Nephron progenitor cell (in vitro differentiated cells): ENCODE data around the gene DDIT4.

Source experiments
- DNase-seq: peaks from one replicate; pipeline ENCODE4 v3.0.0; 2021
- H3K27ac Mint-ChIP-seq: 2 replicates; pipeline ENCODE4 v1.8.0; 2021; ENCODE audit warnings: mild to moderate bottlenecking, moderate library complexity, mixed read lengths
- H3K27me3 Mint-ChIP-seq: 2 replicates; pipeline ENCODE4 v1.8.0; 2021; ENCODE audit warnings: mild to moderate bottlenecking, low read depth, mixed read lengths; ENCODE audit not compliant: poor library complexity
- H3K36me3 Mint-ChIP-seq: 2 replicates; pipeline ENCODE4 v1.8.0; 2021; ENCODE audit warnings: low read depth, mixed read lengths
- H3K4me1 Mint-ChIP-seq: 2 replicates; pipeline ENCODE4 v1.8.0; 2021; ENCODE audit warnings: mixed read lengths
- H3K4me3 Mint-ChIP-seq: 2 replicates; pipeline ENCODE4 v1.8.0; 2021; ENCODE audit warnings: mild to moderate bottlenecking, moderate library complexity, mixed read lengths
- H3K9me3 Mint-ChIP-seq: 2 replicates; pipeline ENCODE4 v1.8.0; 2021; ENCODE audit warnings: mild to moderate bottlenecking, moderate library complexity, mixed read lengths
- CTCF ChIP-seq: fragments of 200-600 bp; sonication (generic); IDR thresholded peaks from 2 replicates; pipeline ENCODE4 v1.5.0; 2021; ENCODE audit warnings: antibody characterized with exemption

Gene DDIT4

GRCh38 chr10:72239409-72239808, 34.3 kb upstream of the DDIT4 start:
- no peak overlapping the region for H3K4me3 Mint-ChIP-seq
- peaks cover 43% of the 10 kb centered on the region for H3K4me1 Mint-ChIP-seq
- H3K9me3 Mint-ChIP-seq = no peaks in the 10 kb centered on the region
- peaks cover 30% of the 10 kb centered on the region for H3K36me3 Mint-ChIP-seq
- DNase-seq = no peak
- H3K27me3 Mint-ChIP-seq = peaks cover 13% of the 10 kb centered on the region
- no peak for TF ChIP-seq CTCF
- peak overlapping the region; percentile 79 for H3K27ac Mint-ChIP-seq

- peaks cover 13% of the 10 kb centered on the region for H3K27me3 Mint-ChIP-seq
- H3K4me1 Mint-ChIP-seq = peaks cover 53% of the 10 kb centered on the region
- H3K27ac Mint-ChIP-seq = no peak overlapping the region
- H3K36me3 Mint-ChIP-seq = peaks cover 22% of the 10 kb centered on the region
- TF ChIP-seq CTCF = no peak
- DNase-seq = no peak
- H3K9me3 Mint-ChIP-seq = no peaks in the 10 kb centered on the region
- H3K4me3 Mint-ChIP-seq = no peak overlapping the region
Observed at GRCh38 chr10:72240371-72240770, 33.4 kb upstream of the DDIT4 start.

GRCh38 chr10:72241691-72242252, 32.0 kb upstream of the DDIT4 start:
- no peak overlapping the region for H3K27ac Mint-ChIP-seq
- peaks cover 11% of the 10 kb centered on the region for H3K36me3 Mint-ChIP-seq
- H3K4me1 Mint-ChIP-seq = peaks cover 65% of the 10 kb centered on the region
- peaks cover 13% of the 10 kb centered on the region for H3K27me3 Mint-ChIP-seq
- H3K4me3 Mint-ChIP-seq = no peak overlapping the region
- DNase-seq = no peak
- no peak for TF ChIP-seq CTCF
- no peaks in the 10 kb centered on the region for H3K9me3 Mint-ChIP-seq

GRCh38 chr10:72242675-72243074, 31.0 kb upstream of the DDIT4 start:
- Mint-ChIP-seq H3K9me3 (no peaks in the 10 kb centered on the region), H3K4me1 (peaks cover 66% of the 10 kb centered on the region), H3K27ac (peak overlapping the region; percentile 97), H3K27me3 (peaks cover 13% of the 10 kb centered on the region), H3K36me3 (peaks cover 5% of the 10 kb centered on the region), H3K4me3 (peak overlapping the region; percentile 48)
- no peak for DNase-seq
- no peak for TF ChIP-seq CTCF

- Mint-ChIP-seq H3K4me3 (no peak overlapping the region), H3K36me3 (peaks cover 4% of the 10 kb centered on the region), H3K9me3 (no peaks in the 10 kb centered on the region), H3K27ac (peak overlapping the region; percentile 71), H3K4me1 (peaks cover 79% of the 10 kb centered on the region), H3K27me3 (peaks cover 9% of the 10 kb centered on the region)
- no peak for TF ChIP-seq CTCF
- no peak for DNase-seq
Observed at GRCh38 chr10:72243822-72244437, 29.8 kb upstream of the DDIT4 start.

GRCh38 chr10:72244573-72245038, 29.1 kb upstream of the DDIT4 start:
- peaks cover 4% of the 10 kb centered on the region for H3K36me3 Mint-ChIP-seq
- H3K4me1 Mint-ChIP-seq = peaks cover 78% of the 10 kb centered on the region
- DNase-seq = no peak
- no peak for TF ChIP-seq CTCF
- no peaks in the 10 kb centered on the region for H3K9me3 Mint-ChIP-seq
- peak overlapping the region; percentile 13 for H3K4me3 Mint-ChIP-seq
- peak overlapping the region; percentile 71 for H3K27ac Mint-ChIP-seq
- H3K27me3 Mint-ChIP-seq = peaks cover 8% of the 10 kb centered on the region
